HepG2 (cell line): ENCODE results near the gene TRIM31.
"Not testable (repeated sequence)": the region's sequence is repeated elsewhere in the genome, so short reads cannot be mapped to it uniquely, and the experiment has no call there.

Source experiments
- ARID3A ChIP-seq: IDR thresholded peaks from 2 replicates; pipeline ENCODE4 v1.6.1; 2012; ENCODE audit warnings: low read depth, low read length, improper control_type of control experiment
- BRF2 ChIP-seq: sonication (generic); formaldehyde crosslinking; IDR thresholded peaks from 2 replicates; pipeline ENCODE4 v1.8.1; 2022; ENCODE audit warnings: mild to moderate bottlenecking, missing genetic modification reagents
- CTCF ChIP-seq: sonication (generic); formaldehyde crosslinking; IDR thresholded peaks from 2 replicates; pipeline ENCODE4 v1.5.0; 2020; ENCODE audit warnings: mild to moderate bottlenecking, missing genetic modification reagents, moderate library complexity
- HNF1B ChIP-seq: sonication (generic); formaldehyde crosslinking; IDR thresholded peaks from 2 replicates; pipeline ENCODE4 v1.5.1; 2020; ENCODE audit warnings: mild to moderate bottlenecking, moderate library complexity, missing genetic modification reagents
- KDM6A ChIP-seq: IDR thresholded peaks from 2 replicates; pipeline ENCODE4 v1.6.1; 2016; ENCODE audit warnings: low read depth
- KMT2B ChIP-seq: IDR thresholded peaks from 2 replicates; pipeline ENCODE4 v1.6.1; 2016; ENCODE audit warnings: missing genetic modification reagents, missing compliant biosample characterization
- MAX ChIP-seq: IDR thresholded peaks from 2 replicates; pipeline ENCODE4 v1.6.1; 2012; ENCODE audit warnings: inconsistent platforms
- MYC ChIP-seq: sonication (generic); formaldehyde crosslinking; IDR thresholded peaks from 2 replicates; pipeline ENCODE4 v1.9.0; 2021; ENCODE audit warnings: missing genetic modification reagents, borderline replicate concordance
- NFIB ChIP-seq: sonication (generic); formaldehyde crosslinking; IDR thresholded peaks from 2 replicates; pipeline ENCODE4 v1.9.0; 2021; ENCODE audit warnings: missing genetic modification reagents, mild to moderate bottlenecking, borderline replicate concordance
- RXRA ChIP-seq: sonication (generic); formaldehyde crosslinking; IDR thresholded peaks from 2 replicates; pipeline ENCODE4 v1.5.1; 2020; ENCODE audit warnings: missing genetic modification reagents
- USF2 ChIP-seq, 2 experiments: sonication (generic) in 1 of 2; formaldehyde crosslinking in 1 of 2; IDR thresholded peaks; 2 replicates each; pipeline versions ENCODE4 v1.5.1 to v1.6.1; 2011 to 2020; ENCODE audit warnings: borderline replicate concordance in 1 of 2, low read depth in 1 of 2, low read length in 1 of 2, mild to moderate bottlenecking in 1 of 2, missing genetic modification reagents in 1 of 2, moderate library complexity in 1 of 2
- ZNF101 ChIP-seq: sonication (generic); formaldehyde crosslinking; IDR thresholded peaks from 2 replicates; pipeline ENCODE4 v1.4.0; 2020; ENCODE audit warnings: mild to moderate bottlenecking, low read depth, missing genetic modification reagents, borderline replicate concordance
- ZNF362 ChIP-seq: sonication (generic); formaldehyde crosslinking; IDR thresholded peaks from 2 replicates; pipeline ENCODE4 v1.4.0; 2020; ENCODE audit warnings: missing genetic modification reagents, mild to moderate bottlenecking, borderline replicate concordance
- ZNF792 ChIP-seq: IDR thresholded peaks from 2 replicates; pipeline ENCODE4 v1.6.1; 2016

- TF ChIP-seq ZNF101; MAX; USF2 (IDR thresholded peaks at IDR 0.05; ENCODE audit: low read depth, low read length); USF2 (CRISPR knock-in tag; IDR thresholded peaks at IDR 0.05; ENCODE audit: borderline replicate concordance); NFIB (CRISPR knock-in tag); RXRA; CTCF (CRISPR knock-in tag); ZNF362; ARID3A; HNF1B (CRISPR knock-in tag); ZNF792 (CRISPR knock-in tag); KMT2B (CRISPR knock-in tag); MYC; KDM6A (CRISPR knock-in tag); BRF2 (CRISPR knock-in tag): not testable (repeated sequence)
Measured at GRCh38 chr6:30118691-30119090, 5.8 kb upstream of the TRIM31 start.
